Inflammatory macrophage treated with lipopolysaccharide for 4 hours (primary cell): ENCODE results near the gene RNF125.

Experiments used
- DNase-seq: peaks from one replicate; pipeline ENCODE4 v3.0.0-alpha.2; 2020

The RNF125 gene

DNA sequence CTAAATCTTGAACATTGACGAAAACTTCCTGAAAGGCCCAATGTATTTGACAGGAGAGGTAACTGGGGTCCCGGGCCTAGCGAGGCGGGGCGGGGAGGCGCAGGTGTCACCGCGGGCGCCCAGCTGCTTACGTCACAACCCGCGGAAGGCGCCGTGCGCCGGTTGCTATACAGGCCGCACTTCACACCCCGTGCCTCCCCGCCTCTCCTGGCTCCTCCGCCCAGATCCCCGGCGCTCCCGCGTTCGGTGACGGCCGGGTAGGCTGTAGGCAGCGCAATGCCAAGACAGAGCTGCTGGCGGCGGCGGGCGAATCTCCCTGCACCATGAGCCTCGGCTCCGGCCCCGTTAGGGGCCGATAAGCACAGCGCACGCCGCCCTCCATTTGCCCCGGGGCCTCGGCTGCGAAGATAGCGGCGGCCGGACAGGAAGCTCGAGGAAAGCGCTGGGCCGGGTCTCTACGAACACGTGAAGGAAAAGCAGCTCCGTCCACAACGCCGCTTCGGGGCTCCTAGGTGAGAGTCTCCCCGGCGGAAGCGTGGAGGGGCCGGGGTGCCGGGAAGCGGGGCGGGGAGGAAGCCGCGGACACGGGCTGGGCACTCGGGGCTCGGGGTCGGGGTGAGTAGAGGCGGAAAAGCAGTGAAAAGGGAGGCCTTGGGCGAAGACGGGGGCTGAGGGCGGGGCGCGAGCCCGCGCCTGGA lies 73.2 kb downstream of the RNF125 start, which contains the start of gene RNF138:
Gene RNF138 (plus strand): TSS at position 151 of the 698 bp plus-strand sequence. CDS start 903 bp downstream, outside the sequence.
- peak; percentile 81 for DNase-seq

DNA sequence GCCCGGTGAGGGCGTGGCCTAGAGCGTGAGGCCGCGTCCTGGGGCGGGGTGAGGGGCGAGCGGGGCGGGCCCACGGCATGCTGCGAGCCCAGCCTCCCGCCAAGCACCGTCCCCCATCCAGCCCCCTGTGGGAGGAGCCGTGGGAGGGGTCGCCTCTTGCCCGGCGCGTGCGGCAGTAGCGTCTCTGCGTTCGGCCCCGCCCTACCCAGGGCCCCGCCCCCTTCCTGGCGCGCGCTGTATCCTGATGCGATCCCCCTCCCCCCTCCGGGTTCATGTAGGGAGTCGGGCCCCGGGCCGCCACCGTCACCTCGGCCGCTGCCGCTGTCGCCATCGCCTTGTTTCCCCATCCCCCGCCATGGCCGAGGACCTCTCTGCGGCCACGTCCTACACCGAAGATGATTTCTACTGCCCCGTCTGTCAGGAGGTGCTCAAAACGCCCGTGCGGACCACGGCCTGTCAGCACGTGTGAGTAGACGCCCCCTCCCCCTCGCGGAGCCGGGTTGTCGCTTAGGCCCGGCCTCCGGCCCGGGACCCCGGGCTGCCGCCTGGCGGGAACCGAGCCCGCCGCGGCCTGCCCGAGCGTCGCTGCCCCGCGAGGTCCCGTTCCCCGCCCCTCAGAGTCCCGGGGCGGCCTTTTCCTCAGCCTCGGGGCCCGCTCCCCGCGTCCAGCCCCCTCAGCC lies 73.9 kb downstream of the RNF125 start:
- DNase-seq = peak; percentile 98

DNA sequence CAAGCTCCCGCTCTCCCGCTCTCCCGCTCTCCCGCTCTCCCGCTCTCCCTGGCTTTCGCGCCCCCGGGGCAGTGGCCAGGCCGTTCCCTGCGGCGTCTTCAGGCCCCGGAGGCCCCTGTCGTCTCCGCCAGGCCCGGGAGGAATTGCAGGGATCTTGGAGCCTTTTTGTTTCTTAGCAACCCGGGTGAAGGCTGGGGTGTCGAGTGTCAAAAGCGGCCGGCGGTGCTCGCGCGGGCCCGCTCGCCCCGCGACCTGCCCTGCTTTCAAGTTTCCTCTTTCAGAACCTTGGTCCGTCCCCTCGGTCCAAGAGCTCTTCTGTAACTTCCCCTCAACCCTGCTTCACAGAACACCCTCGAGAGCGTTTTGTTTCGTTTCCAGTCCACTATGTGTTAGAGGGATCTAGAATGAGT lies 74.5 kb downstream of the RNF125 start:
- DNase-seq = peak; percentile 89

DNA sequence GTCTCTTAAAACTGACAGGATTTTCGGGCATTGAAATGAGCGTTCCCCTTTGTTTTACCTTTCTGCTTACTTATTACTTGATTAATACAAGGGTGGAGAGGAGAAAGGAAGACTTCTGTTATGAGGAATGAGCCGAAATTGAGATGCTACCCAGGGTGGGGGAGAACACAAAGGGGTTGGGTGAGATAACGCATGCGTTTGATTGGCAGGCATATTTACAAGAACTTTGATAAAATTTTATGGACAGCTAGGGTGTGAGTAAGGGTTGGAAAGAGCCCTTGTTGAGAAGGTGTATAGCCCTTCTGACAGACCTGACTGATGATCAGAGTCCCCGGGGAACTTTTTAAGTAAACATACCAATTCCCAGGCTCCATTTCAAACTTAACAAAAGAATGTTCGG lies 74.9 kb downstream of the RNF125 start:
- no peak for DNase-seq

DNA sequence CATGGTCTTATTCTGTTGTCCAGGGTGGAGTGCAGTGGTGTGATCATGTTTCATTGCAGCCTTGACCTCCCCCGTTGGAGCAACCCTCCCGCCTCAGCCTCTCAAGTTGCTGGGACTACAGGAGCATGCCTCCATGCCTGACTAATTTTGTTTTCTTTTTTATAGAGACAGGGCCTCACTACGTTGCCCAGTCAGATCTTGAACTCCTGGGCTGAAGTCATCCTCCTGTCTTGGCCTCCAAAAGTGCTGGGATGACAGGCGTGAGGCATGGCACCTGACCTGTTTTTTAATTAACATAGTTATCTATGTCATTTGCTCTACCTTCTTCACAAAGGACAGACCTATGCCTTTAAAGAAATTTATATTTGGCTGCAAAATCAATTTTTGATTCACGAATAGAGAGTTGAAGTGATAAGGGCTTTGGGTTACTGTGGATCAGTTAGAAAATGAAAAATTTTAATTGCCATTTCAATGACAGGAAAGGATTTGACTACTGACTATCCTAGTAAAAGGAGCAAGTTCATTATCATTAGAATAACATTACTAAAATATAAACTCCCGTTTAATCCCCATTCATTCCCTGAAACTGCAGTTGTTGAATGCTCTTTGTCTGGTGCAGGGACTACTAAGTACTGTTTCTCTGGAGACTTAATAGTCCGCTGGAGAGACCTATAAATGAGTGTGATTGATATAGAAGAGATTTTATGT lies 76.7 kb downstream of the RNF125 start:
- no peak for DNase-seq

DNA sequence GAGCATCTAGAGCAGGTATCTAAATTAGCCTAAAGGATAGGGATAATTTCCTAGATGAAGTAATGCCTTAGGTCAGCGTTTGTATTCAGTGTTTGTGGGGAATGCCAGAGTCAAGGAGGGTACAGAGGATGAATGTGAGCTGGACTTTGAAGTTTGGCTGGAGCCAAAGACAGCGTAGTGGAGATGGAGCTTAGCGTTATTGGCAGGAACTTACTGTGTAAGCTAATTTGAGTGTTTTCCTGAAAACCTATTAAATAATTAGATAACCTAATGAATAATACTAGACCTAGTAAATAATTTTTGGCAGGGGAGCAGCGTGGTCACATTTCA lies 77.2 kb downstream of the RNF125 start:
- no peak for DNase-seq

DNA sequence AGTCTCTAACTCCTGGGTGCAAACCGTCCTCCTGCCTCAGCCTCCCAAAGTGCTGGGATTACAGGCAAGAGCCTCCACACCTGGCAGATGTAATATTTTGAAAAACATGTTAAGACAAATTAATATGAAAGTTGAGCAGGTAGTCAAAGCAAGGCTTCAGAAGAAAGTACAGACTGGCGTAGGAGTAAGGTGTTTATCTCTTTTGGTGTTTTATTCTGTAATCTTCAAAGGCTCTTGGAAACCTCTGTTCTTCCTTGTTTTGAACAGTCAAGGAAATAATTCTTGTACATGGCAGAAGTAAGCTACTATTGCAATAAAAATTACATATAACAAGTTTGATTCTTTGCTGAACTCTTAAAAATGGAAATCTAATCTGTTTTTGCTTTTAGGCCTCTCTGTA lies 78.3 kb downstream of the RNF125 start:
- no peak for DNase-seq

DNA sequence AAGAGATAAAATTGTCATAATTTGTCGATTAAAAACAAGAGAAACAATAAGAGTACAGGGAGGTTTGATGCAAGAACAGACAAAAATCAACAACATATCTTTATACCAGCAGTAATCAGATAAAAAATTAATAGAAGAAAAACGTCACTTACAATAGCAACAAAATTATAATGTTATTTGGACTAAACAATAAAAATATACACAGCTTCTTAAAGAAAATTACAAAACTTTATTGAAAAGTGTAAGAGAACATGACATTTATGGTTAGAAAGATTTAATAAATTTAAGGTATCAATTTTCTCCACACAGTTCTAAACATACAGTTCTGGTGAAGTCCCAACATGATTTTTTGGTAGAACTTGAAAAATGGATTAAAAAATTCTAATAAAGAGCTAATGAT lies 85.9 kb downstream of the RNF125 start:
- DNase-seq = no peak

DNA sequence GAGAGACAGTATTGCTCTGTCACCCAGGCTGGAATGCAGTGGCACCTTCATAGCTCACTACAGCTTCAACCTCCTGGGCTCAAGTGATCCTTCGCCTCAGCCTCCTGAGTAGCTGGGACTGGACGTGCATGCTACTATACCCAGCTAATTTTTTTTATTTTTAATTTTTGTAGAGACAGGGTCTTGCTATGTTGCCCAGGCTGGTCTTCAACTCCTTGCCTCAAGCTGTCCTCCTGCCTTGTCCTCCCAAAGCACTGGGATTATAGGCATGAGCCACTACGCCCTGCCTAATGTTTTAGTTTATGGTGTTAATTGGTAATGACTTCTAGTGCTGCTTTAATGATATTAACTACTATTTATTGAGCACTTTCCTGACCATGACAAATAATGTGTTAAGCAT lies 91.4 kb downstream of the RNF125 start:
- no peak for DNase-seq

DNA sequence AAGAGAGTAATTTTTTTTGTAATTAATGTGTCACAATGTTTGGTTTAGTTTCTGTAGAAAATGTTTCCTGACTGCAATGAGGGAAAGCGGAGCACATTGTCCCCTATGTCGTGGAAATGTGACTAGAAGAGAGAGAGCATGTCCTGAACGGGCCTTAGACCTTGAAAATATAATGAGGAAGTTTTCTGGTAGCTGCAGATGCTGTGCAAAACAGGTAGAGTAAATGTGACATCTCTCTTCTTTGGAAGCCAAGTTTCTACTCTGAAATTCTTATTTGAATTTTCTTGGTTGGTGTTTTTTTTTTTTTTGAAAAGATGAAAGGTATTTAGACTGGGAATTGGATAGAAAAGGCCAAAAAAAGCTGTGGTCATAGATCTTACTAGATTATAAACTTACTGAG lies 93.1 kb downstream of the RNF125 start:
- no peak for DNase-seq

DNA sequence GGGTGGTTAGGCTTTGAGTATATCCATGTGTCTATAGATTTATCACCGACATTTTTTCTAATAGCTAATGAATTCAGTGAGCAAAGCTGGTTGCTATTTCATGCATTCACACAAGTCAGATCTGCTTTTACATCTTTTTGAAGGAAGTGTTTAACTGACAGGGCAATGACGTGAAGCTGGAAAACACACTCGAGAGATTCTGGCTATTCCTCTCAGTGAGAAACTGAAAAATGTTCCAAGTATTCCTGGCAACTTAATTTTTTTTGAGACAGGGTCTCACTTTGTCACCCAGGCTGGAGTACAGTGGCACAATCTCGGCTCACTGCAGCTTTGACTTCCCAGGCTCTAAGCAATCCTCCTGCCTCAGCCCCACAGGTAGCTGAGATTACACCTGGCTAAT lies 94.2 kb downstream of the RNF125 start:
- DNase-seq = no peak

DNA sequence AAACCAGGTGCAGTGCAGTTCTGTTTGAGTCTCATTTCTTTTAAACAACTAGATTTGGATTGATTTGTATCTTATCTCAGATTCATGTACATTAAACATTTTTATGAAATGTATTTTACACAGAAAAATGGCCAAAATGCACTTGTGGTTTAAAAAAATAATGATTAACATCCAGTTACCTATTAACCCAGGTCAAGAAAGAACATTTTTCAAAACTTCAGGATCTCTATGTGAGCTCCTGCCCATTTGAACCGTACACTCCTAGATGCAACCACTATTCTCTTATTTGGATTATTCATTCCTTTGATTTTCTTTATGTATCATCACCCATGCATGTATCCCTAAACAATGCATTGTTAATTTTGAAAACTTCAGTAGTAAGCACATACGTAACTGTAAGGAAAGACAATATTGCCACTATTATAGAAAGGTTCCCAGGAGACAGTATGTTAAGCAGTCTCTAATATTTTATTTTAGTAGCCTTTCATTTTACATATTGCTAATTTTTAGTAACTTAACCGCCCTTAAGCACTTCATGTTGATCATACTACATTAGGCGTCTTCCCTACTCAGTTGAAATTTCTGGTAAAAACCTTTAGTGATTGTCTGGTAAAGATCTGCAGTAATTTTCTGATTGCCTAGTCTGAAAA lies 95.8 kb downstream of the RNF125 start:
- DNase-seq = no peak

DNA sequence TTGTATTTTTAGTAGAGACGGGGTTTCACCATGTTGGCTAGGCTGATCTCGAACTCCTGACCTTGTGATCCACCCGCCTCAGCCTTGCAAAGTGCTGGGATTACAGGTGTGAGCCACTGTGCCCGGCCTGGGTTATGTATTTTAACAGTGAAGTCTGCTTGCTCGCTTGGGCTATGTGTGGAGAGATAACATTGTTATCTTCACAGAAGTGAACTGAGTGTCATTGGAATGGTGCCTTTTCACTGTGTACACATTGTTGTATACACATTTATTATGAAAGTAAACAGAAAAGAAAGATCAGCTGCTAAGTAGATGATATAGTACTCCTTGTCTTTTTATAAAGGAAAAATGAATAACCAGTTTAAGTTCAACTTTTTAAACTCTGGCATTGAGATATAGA lies 103.4 kb downstream of the RNF125 start:
- DNase-seq = no peak
